Uterus (tissue), 4 donors: ENCODE measurements around the gene BTBD16. TPM values are rescaled to one million over a fixed set of nuclear protein-coding genes. Genes with fewer than 3 reads are reported as not detected.

Source experiments
- DNase-seq, 2 donors: peaks; one replicate each; pipeline ENCODE4 v3.0.0-alpha.2; 2019 to 2020
- H3K27ac ChIP-seq, 2 donors: fragments of 200-600 bp; sonication (generic); 1 replicate in 1 of 2; 2 replicates in 1 of 2; pipeline ENCODE4 v1.5.1; 2016 to 2018
- H3K27me3 ChIP-seq, 2 donors: fragments of 200-600 bp; sonication (generic); one replicate each; pipeline ENCODE4 v1.5.1; 2018 to 2019; ENCODE audit warnings: control low read depth in 1 of 2
- H3K36me3 ChIP-seq, 2 donors: fragments of 200-600 bp; sonication (generic); one replicate each; pipeline ENCODE4 v1.5.1; 2019; ENCODE audit warnings: control low read depth in 1 of 2
- H3K4me1 ChIP-seq, 2 donors: fragments of 200-600 bp; sonication (generic); one replicate each; pipeline ENCODE4 v1.5.1; 2018 to 2019; ENCODE audit warnings: control low read depth in 1 of 2
- H3K4me3 ChIP-seq, 2 donors: fragments of 200-600 bp; sonication (generic); 1 replicate in 1 of 2; 2 replicates in 1 of 2; pipeline ENCODE4 v1.5.1; 2018 to 2019; ENCODE audit warnings: mild to moderate bottlenecking in 1 of 2
- H3K9me3 ChIP-seq, 2 donors: fragments of 200-600 bp; sonication (generic); one replicate each; pipeline ENCODE4 v1.5.1; 2019; ENCODE audit warnings: control low read depth in 1 of 2
- POLR2A ChIP-seq, 2 donors: fragments of 450-650 bp; IDR thresholded peaks; one replicate each; pipeline ENCODE4 v1.6.1; 2016; ENCODE audit warnings: antibody characterized with exemption in 2 of 2, mild to moderate bottlenecking in 1 of 2, moderate library complexity in 1 of 2
- intact Hi-C: fragments of 100-400 bp; cut with DNase I; formaldehyde crosslinking; loops from one replicate; pipeline ENCODE4 v1.15.1; 2023; ENCODE audit warnings: low total_unique reads
- total RNA-seq, 4 donors: library from RNA; depleted of rRNA in 3 of 4; stranded (reverse); fragments of >200 nt in 3 of 4; gene quantifications; one replicate each; pipeline versions ENCODE4 v1.1.0 to v1.2.4, GENCODE V29; 2014 to 2023
- TF ChIP-seq, protein P1 (sequence below), 4 experiments: fragments of 200-600 bp in 2 of 4; fragments of 450-650 bp in 2 of 4; sonication (generic) in 2 of 4; IDR thresholded peaks; one replicate each; pipeline ENCODE4 v1.5.1; 2016 to 2019; ENCODE audit warnings: antibody characterized with exemption in 4 of 4, mild to moderate bottlenecking in 2 of 4, moderate library complexity in 1 of 4
- donor health status: DM: yes; HTN: yes; CAD: no.

BTBD16 gene
- total RNA-seq, 4 donors from 2014 or later: 0.14 to 0.46 TPM; not detected in 2

DNA sequence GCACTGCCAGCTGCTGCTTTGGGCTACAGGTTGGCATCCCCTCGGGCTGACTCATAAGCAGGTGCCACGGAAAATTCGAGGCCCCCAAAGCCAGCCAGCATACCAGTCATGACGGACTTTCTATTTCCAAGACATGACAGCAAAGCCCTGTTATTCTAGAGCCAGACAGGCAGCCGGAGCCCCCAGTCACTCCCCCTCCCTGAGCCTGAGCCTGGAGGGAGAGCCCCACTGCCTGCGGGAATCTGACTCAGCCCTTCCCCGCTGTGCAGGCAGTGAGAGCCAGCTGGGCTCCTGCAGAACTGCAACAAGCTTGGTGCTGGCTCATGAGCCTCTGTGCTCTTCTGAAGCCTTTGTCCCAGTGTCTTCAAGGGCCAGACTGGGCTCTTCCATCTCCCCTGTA lies 15.8 kb downstream of the BTBD16 start:
- no peak for DNase-seq
- Histone ChIP-seq H3K27me3 (no peaks in the 10 kb centered on the region), H3K4me1 (no peaks in the 10 kb centered on the region), H3K4me3 (no peak overlapping the region), H3K27ac (no peak overlapping the region), H3K36me3 (no peaks in the 10 kb centered on the region), H3K9me3 (no peaks in the 10 kb centered on the region)
- intact Hi-C loops: no loop called here
- TF ChIP-seq POLR2A (IDR thresholded peaks at IDR 0.05): no peak
- TF ChIP-seq, protein P1, sequence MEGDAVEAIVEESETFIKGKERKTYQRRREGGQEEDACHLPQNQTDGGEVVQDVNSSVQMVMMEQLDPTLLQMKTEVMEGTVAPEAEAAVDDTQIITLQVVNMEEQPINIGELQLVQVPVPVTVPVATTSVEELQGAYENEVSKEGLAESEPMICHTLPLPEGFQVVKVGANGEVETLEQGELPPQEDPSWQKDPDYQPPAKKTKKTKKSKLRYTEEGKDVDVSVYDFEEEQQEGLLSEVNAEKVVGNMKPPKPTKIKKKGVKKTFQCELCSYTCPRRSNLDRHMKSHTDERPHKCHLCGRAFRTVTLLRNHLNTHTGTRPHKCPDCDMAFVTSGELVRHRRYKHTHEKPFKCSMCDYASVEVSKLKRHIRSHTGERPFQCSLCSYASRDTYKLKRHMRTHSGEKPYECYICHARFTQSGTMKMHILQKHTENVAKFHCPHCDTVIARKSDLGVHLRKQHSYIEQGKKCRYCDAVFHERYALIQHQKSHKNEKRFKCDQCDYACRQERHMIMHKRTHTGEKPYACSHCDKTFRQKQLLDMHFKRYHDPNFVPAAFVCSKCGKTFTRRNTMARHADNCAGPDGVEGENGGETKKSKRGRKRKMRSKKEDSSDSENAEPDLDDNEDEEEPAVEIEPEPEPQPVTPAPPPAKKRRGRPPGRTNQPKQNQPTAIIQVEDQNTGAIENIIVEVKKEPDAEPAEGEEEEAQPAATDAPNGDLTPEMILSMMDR (IDR thresholded peaks at IDR 0.05): no peak

DNA sequence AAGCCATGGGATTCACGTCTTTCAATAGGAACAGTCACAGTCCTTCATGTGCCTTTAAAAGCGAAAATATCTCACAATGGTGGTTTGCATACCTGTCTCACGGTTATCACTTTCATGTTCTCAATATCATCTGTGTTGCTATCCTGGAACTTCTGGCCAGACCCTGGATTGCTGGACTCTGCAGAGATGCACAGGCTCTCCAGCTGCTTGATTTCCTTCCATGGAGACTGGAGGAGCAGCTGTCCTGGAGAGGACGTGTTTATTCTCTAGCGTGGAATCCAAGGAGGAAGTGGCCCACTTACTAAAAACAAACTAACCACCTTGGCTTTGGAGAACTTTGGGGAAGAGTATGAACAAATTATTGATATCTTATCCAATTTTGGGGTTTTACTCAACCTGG lies 16.5 kb downstream of the BTBD16 start:
- no peak overlapping the region for H3K27ac ChIP-seq
- TF ChIP-seq, protein P1 (IDR thresholded peaks at IDR 0.05): no peak
- no peak for TF ChIP-seq POLR2A (IDR thresholded peaks at IDR 0.05)
- intact Hi-C loops: no loop called here

GRCh38 chr10:122288262-122288661 lies 17.2 kb downstream of the BTBD16 start:
- TF ChIP-seq, protein P1 (IDR thresholded peaks at IDR 0.05): no peak
- no peak for TF ChIP-seq POLR2A (IDR thresholded peaks at IDR 0.05)
- Histone ChIP-seq H3K4me3 (no peak overlapping the region), H3K36me3 (no peaks in the 10 kb centered on the region), H3K4me1 (no peaks in the 10 kb centered on the region), H3K27ac (no peak overlapping the region), H3K9me3 (no peaks in the 10 kb centered on the region), H3K27me3 (no peaks in the 10 kb centered on the region)
- no peak for DNase-seq
- intact Hi-C loops: no loop called here

More for the DNA sequence above, 16.5 kb downstream of the BTBD16 start:
- H3K9me3 ChIP-seq: no peaks in the 10 kb centered on the region
- H3K4me3 ChIP-seq: no peak overlapping the region
- H3K36me3 ChIP-seq: no peaks in the 10 kb centered on the region
- no peak for DNase-seq
- H3K27me3 ChIP-seq: no peaks in the 10 kb centered on the region
- H3K4me1 ChIP-seq: no peaks in the 10 kb centered on the region

DNA sequence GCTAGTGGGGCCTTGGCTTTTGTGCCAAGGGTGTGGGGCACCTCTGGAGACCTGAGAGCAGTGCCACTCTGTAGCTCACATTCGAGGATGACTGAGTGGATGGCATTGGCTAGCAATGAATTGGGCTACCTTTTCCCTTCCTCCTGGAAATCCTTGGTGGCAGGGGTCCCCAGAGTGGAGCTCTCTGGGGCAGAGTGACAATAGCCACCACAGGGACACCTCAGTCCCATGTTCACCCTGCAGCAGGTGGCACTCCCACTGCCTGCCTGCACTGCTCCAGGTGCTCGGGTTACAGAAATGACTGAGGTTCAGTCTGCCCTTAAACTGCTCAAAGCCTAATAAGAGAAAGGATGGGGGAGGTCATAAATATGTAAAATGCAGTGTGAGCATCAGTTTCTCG lies 17.8 kb downstream of the BTBD16 start:
- intact Hi-C loops: no loop called here
- H3K27ac ChIP-seq: no peak overlapping the region

DNA sequence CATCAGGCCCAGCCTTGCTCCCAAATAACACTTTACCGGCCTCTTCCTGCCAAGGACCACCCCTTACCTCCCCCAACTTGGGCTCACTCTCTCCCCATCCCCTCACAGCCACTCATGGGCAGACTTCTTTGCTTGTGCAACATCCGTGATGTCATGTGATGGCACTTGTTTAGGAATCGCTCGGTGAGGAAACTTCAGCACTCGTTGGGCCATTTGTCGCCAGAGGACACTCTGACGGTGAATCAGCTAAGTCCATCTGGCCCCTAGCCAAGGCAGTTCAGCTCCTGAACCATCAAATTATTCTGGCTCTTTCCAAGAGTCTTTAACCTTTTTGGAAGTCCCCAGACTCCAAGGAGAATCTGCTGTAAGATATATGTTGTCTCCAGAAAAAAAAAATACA lies 19.2 kb downstream of the BTBD16 start:
- Histone ChIP-seq H3K4me1 (no peaks in the 10 kb centered on the region), H3K27ac (no peak overlapping the region), H3K36me3 (no peaks in the 10 kb centered on the region), H3K27me3 (no peaks in the 10 kb centered on the region), H3K9me3 (no peaks in the 10 kb centered on the region), H3K4me3 (no peak overlapping the region)
- DNase-seq: no peak
- intact Hi-C loops: no loop called here
- TF ChIP-seq, protein P1 (IDR thresholded peaks at IDR 0.05): no peak
- no peak for TF ChIP-seq POLR2A (IDR thresholded peaks at IDR 0.05)

More for the DNA sequence above, 17.8 kb downstream of the BTBD16 start:
- no peaks in the 10 kb centered on the region for H3K4me1 ChIP-seq
- H3K9me3 ChIP-seq: no peaks in the 10 kb centered on the region
- no peak for DNase-seq
- TF ChIP-seq, protein P1 (IDR thresholded peaks at IDR 0.05): no peak
- TF ChIP-seq POLR2A (IDR thresholded peaks at IDR 0.05): no peak
- H3K36me3 ChIP-seq: no peaks in the 10 kb centered on the region
- no peak overlapping the region for H3K4me3 ChIP-seq
- no peaks in the 10 kb centered on the region for H3K27me3 ChIP-seq
